Measurements from ENCODE around the gene TMSB15B.
"Not testable (repeated sequence)": the region's sequence is repeated elsewhere in the genome, so short reads cannot be mapped to it uniquely, and the experiment has no call there.

The TMSB15B gene

GRCh38 chrX:103962411-103963278, at the start of gene TMSB15B:
Gene TMSB15B (plus strand): TSS chrX:103962627.
- not testable (repeated sequence) for H3K27ac Mint-ChIP-seq, H3K36me3 Mint-ChIP-seq, H3K4me1 Mint-ChIP-seq, DNase-seq, H3K27me3 Mint-ChIP-seq, H3K4me3 Mint-ChIP-seq, H3K9me3 Mint-ChIP-seq
- ATAC-seq (replicated peaks): peak; percentile 99

GRCh38 chrX:103913356-103914020, 48.9 kb upstream of the TMSB15B start:
- Mint-ChIP-seq H3K36me3 (no peaks in the 10 kb centered on the region), H3K4me3 (no peak overlapping the region), H3K4me1 (peaks cover 3 to 6% of the 10 kb centered on the region in 2 donors), H3K27ac (no peak overlapping the region), H3K27me3 (peaks cover 0 to 4% of the 10 kb centered on the region in 2 donors), H3K9me3 (no peaks in the 10 kb centered on the region)
- no peak for ATAC-seq (replicated peaks)
- DNase-seq: no peak

GRCh38 chrX:103918050-103918449, 44.4 kb upstream of the TMSB15B start:
- Mint-ChIP-seq H3K9me3 (no peaks in the 10 kb centered on the region), H3K36me3 (peaks cover 0 to 1% of the 10 kb centered on the region in 2 donors), H3K4me1 (peaks cover 11% of the 10 kb centered on the region in 2 donors), H3K4me3 (peak overlapping the region; percentile 96 to 99), H3K27me3 (peaks cover 0 to 4% of the 10 kb centered on the region in 2 donors), H3K27ac (peak overlapping the region; percentile 96)
- DNase-seq (peak; percentile 24), ATAC-seq (replicated peaks) (peak; percentile 57 to 63)

- H3K27me3 Mint-ChIP-seq: peaks cover 0 to 4% of the 10 kb centered on the region in 2 donors
- peaks cover 0 to 1% of the 10 kb centered on the region in 2 donors for H3K36me3 Mint-ChIP-seq
- H3K27ac Mint-ChIP-seq: peak overlapping the region; percentile 96
- peak overlapping the region; percentile 96 to 99 for H3K4me3 Mint-ChIP-seq
- peaks cover 11% of the 10 kb centered on the region in 2 donors for H3K4me1 Mint-ChIP-seq
- peak; percentile 54 for DNase-seq
- H3K9me3 Mint-ChIP-seq: no peaks in the 10 kb centered on the region
- ATAC-seq (replicated peaks): peak; percentile 85 to 89
Measured at GRCh38 chrX:103918571-103919269, 43.7 kb upstream of the TMSB15B start.

GRCh38 chrX:103919270-103919637, 43.2 kb upstream of the TMSB15B start:
- ATAC-seq (replicated peaks) (peak; percentile 71 to 76), DNase-seq (peak; percentile 7)
- Mint-ChIP-seq H3K36me3 (peaks cover 0 to 1% of the 10 kb centered on the region in 2 donors), H3K4me1 (peaks cover 11% of the 10 kb centered on the region in 2 donors), H3K27ac (peak overlapping the region; percentile 96), H3K4me3 (peak overlapping the region; percentile 96 to 99), H3K27me3 (peaks cover 0 to 4% of the 10 kb centered on the region in 2 donors), H3K9me3 (no peaks in the 10 kb centered on the region)

GRCh38 chrX:103920515-103920914, 41.9 kb upstream of the TMSB15B start:
- not testable (repeated sequence) for ATAC-seq (replicated peaks); DNase-seq; H3K27me3 Mint-ChIP-seq; H3K36me3 Mint-ChIP-seq; H3K9me3 Mint-ChIP-seq; H3K27ac Mint-ChIP-seq; H3K4me3 Mint-ChIP-seq
- peaks cover 13 to 15% of the 10 kb centered on the region in 2 donors for H3K4me1 Mint-ChIP-seq

- DNase-seq: no peak
- H3K36me3 Mint-ChIP-seq: peaks cover 2 to 5% of the 10 kb centered on the region in 2 donors
- H3K9me3 Mint-ChIP-seq: no peaks in the 10 kb centered on the region
- no peak overlapping the region for H3K4me3 Mint-ChIP-seq
- no peak overlapping the region for H3K27ac Mint-ChIP-seq
- H3K4me1 Mint-ChIP-seq: peaks cover 20 to 24% of the 10 kb centered on the region in 2 donors
- peaks cover 0 to 6% of the 10 kb centered on the region in 2 donors for H3K27me3 Mint-ChIP-seq
- ATAC-seq (replicated peaks): no peak
Measured at GRCh38 chrX:103927030-103927429, 35.4 kb upstream of the TMSB15B start.

- ATAC-seq (replicated peaks): no peak
- Mint-ChIP-seq H3K4me1 (peaks cover 21 to 24% of the 10 kb centered on the region in 2 donors), H3K36me3 (peaks cover 2 to 5% of the 10 kb centered on the region in 2 donors), H3K27me3 (peaks cover 0 to 6% of the 10 kb centered on the region in 2 donors), H3K4me3 (no peak overlapping the region), H3K9me3 (no peaks in the 10 kb centered on the region), H3K27ac (no peak overlapping the region)
- no peak for DNase-seq
Measured at GRCh38 chrX:103927633-103928032, 34.8 kb upstream of the TMSB15B start.

- Mint-ChIP-seq H3K27ac (no peak overlapping the region), H3K27me3 (no peaks in the 10 kb centered on the region), H3K36me3 (peaks cover 2 to 9% of the 10 kb centered on the region in 2 donors), H3K9me3 (no peaks in the 10 kb centered on the region), H3K4me1 (peaks cover 4% of the 10 kb centered on the region in 2 donors), H3K4me3 (no peak overlapping the region)
- DNase-seq (no peak), ATAC-seq (replicated peaks) (peak in 1 of 2 donors; percentile 46)
Measured at GRCh38 chrX:103932133-103932532, 30.3 kb upstream of the TMSB15B start.

GRCh38 chrX:103940257-103940656, 22.2 kb upstream of the TMSB15B start:
- not testable (repeated sequence) for H3K27me3 Mint-ChIP-seq; H3K4me3 Mint-ChIP-seq; DNase-seq; ATAC-seq (replicated peaks); H3K36me3 Mint-ChIP-seq; H3K27ac Mint-ChIP-seq; H3K9me3 Mint-ChIP-seq
- H3K4me1 Mint-ChIP-seq: peaks cover 9 to 18% of the 10 kb centered on the region in 2 donors

GRCh38 chrX:103941201-103941975, 21.0 kb upstream of the TMSB15B start:
- H3K4me3 Mint-ChIP-seq: no peak overlapping the region
- peak overlapping the region; percentile 56 for H3K27ac Mint-ChIP-seq
- peak in 1 of 2 donors; percentile 20 for ATAC-seq (replicated peaks)
- no peaks in the 10 kb centered on the region for H3K36me3 Mint-ChIP-seq
- no peak for DNase-seq
- H3K4me1 Mint-ChIP-seq: peaks cover 9 to 18% of the 10 kb centered on the region in 2 donors
- no peaks in the 10 kb centered on the region for H3K9me3 Mint-ChIP-seq
- H3K27me3 Mint-ChIP-seq: peaks cover 0 to 5% of the 10 kb centered on the region in 2 donors

GRCh38 chrX:103949506-103949905, 12.9 kb upstream of the TMSB15B start:
- no peaks in the 10 kb centered on the region for H3K36me3 Mint-ChIP-seq
- no peaks in the 10 kb centered on the region for H3K9me3 Mint-ChIP-seq
- no peaks in the 10 kb centered on the region for H3K27me3 Mint-ChIP-seq
- DNase-seq: no peak
- no peak overlapping the region for H3K4me3 Mint-ChIP-seq
- no peak for ATAC-seq (replicated peaks)
- H3K27ac Mint-ChIP-seq: no peak overlapping the region
- no peaks in the 10 kb centered on the region for H3K4me1 Mint-ChIP-seq

- no peak for ATAC-seq (replicated peaks)
- Mint-ChIP-seq H3K4me3 (no peak overlapping the region), H3K27me3 (no peaks in the 10 kb centered on the region), H3K9me3 (no peaks in the 10 kb centered on the region), H3K27ac (no peak overlapping the region), H3K36me3 (no peaks in the 10 kb centered on the region), H3K4me1 (no peaks in the 10 kb centered on the region)
- DNase-seq: no peak
Measured at GRCh38 chrX:103953353-103953752, 9.1 kb upstream of the TMSB15B start.

- ATAC-seq (replicated peaks): no peak
- H3K4me3 Mint-ChIP-seq: no peak overlapping the region
- H3K36me3 Mint-ChIP-seq: no peaks in the 10 kb centered on the region
- H3K4me1 Mint-ChIP-seq: no peaks in the 10 kb centered on the region
- H3K27ac Mint-ChIP-seq: no peak overlapping the region
- H3K9me3 Mint-ChIP-seq: no peaks in the 10 kb centered on the region
- no peaks in the 10 kb centered on the region for H3K27me3 Mint-ChIP-seq
- no peak for DNase-seq
Measured at GRCh38 chrX:103954259-103954658, 8.2 kb upstream of the TMSB15B start.

All from stimulated activated naive B cell treated with anti-CD40 and anti-IgM and Interleukin-4, amounts not matched to agents 10 μg/mL and 1 μg/mL and 100 μg/mL, for 72 hours (primary cell).